Naive thymus-derived CD8-positive, alpha-beta T cell (primary cell): ENCODE measurements around the gene CTSF. TPM values are rescaled to one million over a fixed set of nuclear protein-coding genes. Genes with fewer than 3 reads are reported as not detected.

Experiments
- ATAC-seq, 2 donors: fragments of 150-1000 bp; cut with Tn5 transposase in 1 of 2; sonication (Bioruptor Pico), chemical (Tn5 transposase) in 1 of 2; 1 replicate in 1 of 2; 2 replicates in 1 of 2; pipeline ENCODE4 v1.10.0; 2021; ENCODE audit warnings: mild to moderate bottlenecking in 2 of 2, moderate library complexity in 2 of 2
- POLR2A ChIA-PET: fragments of 350-600 bp; sonication (Branson Sonifier 250); formaldehyde crosslinking; loops from one replicate; lab custom pipeline; 2021; ENCODE audit warnings: antibody characterized with exemption; lab: Charles Lee
- DNase-seq, 10 donors: peaks; one replicate each; pipeline versions ENCODE4 v3.0.0 to v3.0.0-alpha.2; 2020 to 2022
- H3K27ac Mint-ChIP-seq, 10 donors: one replicate each; pipeline ENCODE4 v1.8.0; 2020 to 2022; ENCODE audit warnings: mild to moderate bottlenecking in 10 of 10, mixed read lengths in 10 of 10, moderate library complexity in 4 of 10, inconsistent platforms in 1 of 10
- H3K27me3 Mint-ChIP-seq, 5 donors: one replicate each; pipeline ENCODE4 v1.8.0; 2021 to 2022; ENCODE audit warnings: mixed read lengths in 5 of 5
- H3K36me3 Mint-ChIP-seq, 3 donors: one replicate each; pipeline ENCODE4 v1.8.0; 2020 to 2022; ENCODE audit warnings: mixed read lengths in 3 of 3, mild to moderate bottlenecking in 2 of 3, inconsistent platforms in 1 of 3
- H3K4me1 Mint-ChIP-seq, 4 donors: one replicate each; pipeline ENCODE4 v1.8.0; 2021 to 2022; ENCODE audit warnings: mixed read lengths in 4 of 4
- H3K4me3 Mint-ChIP-seq, 10 donors: one replicate each; pipeline ENCODE4 v1.8.0; 2020 to 2022; ENCODE audit warnings: mild to moderate bottlenecking in 10 of 10, mixed read lengths in 10 of 10, moderate library complexity in 6 of 10, inconsistent platforms in 1 of 10
- H3K9me3 Mint-ChIP-seq, 9 donors: one replicate each; pipeline ENCODE4 v1.8.0; 2020 to 2022; ENCODE audit warnings: mixed read lengths in 9 of 9, mild to moderate bottlenecking in 3 of 9, inconsistent platforms in 1 of 9, moderate library complexity in 1 of 9
- polyA plus RNA-seq, 3 donors: library from polyadenylated mRNA; unstranded; fragments of 300-500 nt; fragmentation: Illumina TruSeq; gene quantifications; one replicate each; pipeline ENCODE4 v1.2.3, GENCODE V29; 2021
- total RNA-seq, 8 experiments: library from RNA in 2 of 8; stranded (reverse) in 2 of 8; gene quantifications; one replicate each; pipeline ENCODE4 v1.2.3 and lab custom pipeline; 2021 to 2026

Gene CTSF
- total and polyA plus RNA-seq, 5 experiments from 2014 or later = 25.1 to 58.4 (median 40.9) TPM

DNA sequence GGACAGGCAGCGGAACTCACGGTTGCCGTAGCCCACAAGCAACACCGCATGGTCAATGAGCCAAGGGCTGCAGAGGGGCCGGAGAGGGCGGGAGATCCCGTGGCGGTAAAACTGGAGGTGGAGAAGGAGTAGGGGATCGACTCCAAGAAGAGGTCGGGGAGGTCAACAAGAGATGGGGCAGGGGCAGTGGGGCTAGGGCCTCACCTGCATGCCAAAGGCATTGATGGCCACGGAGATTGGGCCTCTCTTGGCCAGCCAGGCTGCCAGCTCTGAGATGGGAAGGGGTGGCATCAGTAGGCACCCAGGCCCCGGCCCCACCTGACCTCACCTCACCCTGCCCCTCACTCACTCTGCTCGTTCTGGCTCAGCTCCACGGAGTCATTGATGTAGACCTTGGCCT is 3.9 kb downstream of the CTSF start:
- H3K36me3 Mint-ChIP-seq = peaks cover 0 to 2% (median 0%) of the 10 kb centered on the region in 3 donors
- DNase-seq (no peak), ATAC-seq (no peak)
- H3K9me3 Mint-ChIP-seq = no peaks in the 10 kb centered on the region
- POLR2A ChIA-PET = interaction anchor here (2.7 kb wide), 1 partner anchor 18 kb away, joined by 10 read pairs; the partner anchor contains the start of genes ACTN3 and ZDHHC24
- no peak overlapping the region for H3K4me3 Mint-ChIP-seq
- H3K27ac Mint-ChIP-seq = peak overlapping the region in 2 of 10 donors; percentile 32 to 84
- no peaks in the 10 kb centered on the region for H3K27me3 Mint-ChIP-seq
- H3K4me1 Mint-ChIP-seq = peaks cover 0 to 18% (median 10%) of the 10 kb centered on the region in 4 donors

DNA sequence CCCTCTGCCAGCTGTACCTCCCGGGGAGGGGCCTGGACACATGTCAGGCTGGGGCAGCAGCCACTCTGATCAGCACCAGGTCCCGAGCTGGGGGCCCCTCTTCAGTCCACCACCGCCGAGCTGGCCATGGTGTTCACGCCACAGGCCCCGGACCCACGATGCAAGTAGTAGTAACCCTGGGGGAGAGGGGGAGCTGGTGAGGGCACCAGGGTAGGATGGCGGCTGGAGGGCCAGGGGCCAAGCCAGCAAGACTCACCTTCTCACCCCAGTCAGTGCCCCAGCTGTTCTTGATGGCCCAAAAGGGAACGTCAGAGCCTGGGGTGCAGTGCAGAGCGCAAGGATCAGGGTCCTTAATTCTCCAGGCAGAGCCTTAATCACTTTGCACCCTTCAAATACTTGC is 4.6 kb downstream of the CTSF start:
- no peak overlapping the region for H3K4me3 Mint-ChIP-seq
- ATAC-seq (no peak), DNase-seq (no peak)
- H3K36me3 Mint-ChIP-seq = peaks cover 0 to 2% (median 0%) of the 10 kb centered on the region in 3 donors
- peaks cover 0 to 20% (median 10%) of the 10 kb centered on the region in 4 donors for H3K4me1 Mint-ChIP-seq
- H3K9me3 Mint-ChIP-seq = no peaks in the 10 kb centered on the region
- H3K27me3 Mint-ChIP-seq = peaks cover 0 to 2% (median 0%) of the 10 kb centered on the region in 5 donors
- H3K27ac Mint-ChIP-seq = peak overlapping the region in 1 of 10 donors; percentile 29
- POLR2A ChIA-PET = interaction anchor here (2.7 kb wide), 1 partner anchor 17 kb away, joined by 10 read pairs; the partner anchor contains the start of genes ACTN3 and ZDHHC24

GRCh38 chr11:66562907-66563583 is 5.4 kb downstream of the CTSF start:
- Mint-ChIP-seq H3K4me1 (peaks cover 0 to 19% (median 7%) of the 10 kb centered on the region in 4 donors), H3K9me3 (no peaks in the 10 kb centered on the region), H3K27ac (no peak overlapping the region), H3K36me3 (peaks cover 0 to 2% (median 0%) of the 10 kb centered on the region in 3 donors), H3K27me3 (peaks cover 0 to 9% (median 1%) of the 10 kb centered on the region in 5 donors), H3K4me3 (no peak overlapping the region)
- DNase-seq (no peak), ATAC-seq (no peak)
- POLR2A ChIA-PET = interaction anchor here (2.7 kb wide), 1 partner anchor 17 kb away, joined by 10 read pairs; the partner anchor contains the start of genes ACTN3 and ZDHHC24

GRCh38 chr11:66562275-66562674 is 6.1 kb downstream of the CTSF start:
- POLR2A ChIA-PET = interaction anchor here (2.7 kb wide), 1 partner anchor 16 kb away, joined by 10 read pairs; the partner anchor contains the start of genes ACTN3 and ZDHHC24
- Mint-ChIP-seq H3K36me3 (peaks cover 0 to 2% (median under 1%) of the 10 kb centered on the region in 3 donors), H3K9me3 (no peaks in the 10 kb centered on the region), H3K27ac (no peak overlapping the region), H3K4me1 (peaks cover 0 to 12% (median 6%) of the 10 kb centered on the region in 4 donors), H3K27me3 (peaks cover 0 to 13% (median 5%) of the 10 kb centered on the region in 5 donors), H3K4me3 (no peak overlapping the region)
- DNase-seq = no peak
- ATAC-seq = no peak

GRCh38 chr11:66561975-66562248 is 6.5 kb downstream of the CTSF start:
- POLR2A ChIA-PET = interaction anchor here (0.6 kb wide), 1 partner anchor 16 kb away, joined by 3 read pairs; no protein-coding TSS in a partner anchor
- no peak overlapping the region for H3K4me3 Mint-ChIP-seq

GRCh38 chr11:66561178-66561974 is 7.0 kb downstream of the CTSF start:
- Mint-ChIP-seq H3K9me3 (no peaks in the 10 kb centered on the region), H3K27me3 (peaks cover 0 to 14% (median 7%) of the 10 kb centered on the region in 5 donors), H3K4me1 (peaks cover 0 to 10% (median 2%) of the 10 kb centered on the region in 4 donors), H3K4me3 (peak overlapping the region in 1 of 10 donors; percentile 28), H3K36me3 (peaks cover 0 to 2% (median 2%) of the 10 kb centered on the region in 3 donors), H3K27ac (no peak overlapping the region)
- POLR2A ChIA-PET = interaction anchor here (0.6 kb wide), 2 partner anchors 16 to 102 kb away, joined by 3 to 5 read pairs; no protein-coding TSS in a partner anchor
- no peak for ATAC-seq
- DNase-seq = no peak

More at GRCh38 chr11:66561975-66562248, 6.5 kb downstream of the CTSF start:
- ATAC-seq = no peak
- H3K27ac Mint-ChIP-seq = no peak overlapping the region
- no peaks in the 10 kb centered on the region for H3K9me3 Mint-ChIP-seq
- no peak for DNase-seq
- peaks cover 0 to 2% (median 2%) of the 10 kb centered on the region in 3 donors for H3K36me3 Mint-ChIP-seq
- H3K27me3 Mint-ChIP-seq = peaks cover 0 to 14% (median 6%) of the 10 kb centered on the region in 5 donors
- peaks cover 0 to 10% (median 3%) of the 10 kb centered on the region in 4 donors for H3K4me1 Mint-ChIP-seq

- Mint-ChIP-seq H3K27ac (no peak overlapping the region), H3K27me3 (peaks cover 0 to 21% (median 8%) of the 10 kb centered on the region in 5 donors), H3K36me3 (peaks cover 0 to 2% (median 2%) of the 10 kb centered on the region in 3 donors), H3K4me3 (peak overlapping the region in 1 of 10 donors; percentile 40), H3K9me3 (no peaks in the 10 kb centered on the region), H3K4me1 (peaks cover 0 to 10% (median 2%) of the 10 kb centered on the region in 4 donors)
- POLR2A ChIA-PET = interaction anchor here (0.6 to 1.8 kb wide), 7 partner anchors 8 to 833 kb away, joined by 3 to 6 read pairs (median 4); partner anchors contain the start of genes ACTN3, CTSF and ZDHHC24
- ATAC-seq (no peak), DNase-seq (no peak)
Observed at GRCh38 chr11:66559866-66560676, 8.3 kb downstream of the CTSF start.

GRCh38 chr11:66559142-66559865 is 9.1 kb downstream of the CTSF start:
- peaks cover 0 to 21% (median 8%) of the 10 kb centered on the region in 5 donors for H3K27me3 Mint-ChIP-seq
- H3K9me3 Mint-ChIP-seq = no peaks in the 10 kb centered on the region
- ATAC-seq (peak; percentile 82 to 93), DNase-seq (peak in 6 of 10 donors; percentile 18 to 49 (median 31))
- H3K27ac Mint-ChIP-seq = no peak overlapping the region
- POLR2A ChIA-PET = interaction anchor here (0.6 to 1.8 kb wide), 5 partner anchors 9 to 834 kb away, joined by 3 to 6 read pairs (median 4); partner anchors contain the start of genes ACTN3, CTSF and ZDHHC24
- H3K4me1 Mint-ChIP-seq = peaks cover 0 to 8% (median 2%) of the 10 kb centered on the region in 4 donors
- H3K36me3 Mint-ChIP-seq = peaks cover 0 to 2% (median under 1%) of the 10 kb centered on the region in 3 donors
- peak overlapping the region in 7 of 10 donors; percentile 2 to 54 (median 34) for H3K4me3 Mint-ChIP-seq

- Mint-ChIP-seq H3K27ac (no peak overlapping the region), H3K9me3 (no peaks in the 10 kb centered on the region), H3K36me3 (peaks cover 0 to 2% (median 0%) of the 10 kb centered on the region in 3 donors), H3K27me3 (peaks cover 0 to 21% (median 8%) of the 10 kb centered on the region in 5 donors), H3K4me1 (peaks cover 0 to 8% (median 2%) of the 10 kb centered on the region in 4 donors), H3K4me3 (peak overlapping the region in 1 of 10 donors; percentile 14)
- POLR2A ChIA-PET = interaction anchor here (1.2 kb wide), 1 partner anchor 12 kb away, joined by 4 read pairs; the partner anchor contains the start of gene ZDHHC24
- ATAC-seq (no peak), DNase-seq (no peak)
Observed at GRCh38 chr11:66557733-66558326, 10.6 kb downstream of the CTSF start.

DNA sequence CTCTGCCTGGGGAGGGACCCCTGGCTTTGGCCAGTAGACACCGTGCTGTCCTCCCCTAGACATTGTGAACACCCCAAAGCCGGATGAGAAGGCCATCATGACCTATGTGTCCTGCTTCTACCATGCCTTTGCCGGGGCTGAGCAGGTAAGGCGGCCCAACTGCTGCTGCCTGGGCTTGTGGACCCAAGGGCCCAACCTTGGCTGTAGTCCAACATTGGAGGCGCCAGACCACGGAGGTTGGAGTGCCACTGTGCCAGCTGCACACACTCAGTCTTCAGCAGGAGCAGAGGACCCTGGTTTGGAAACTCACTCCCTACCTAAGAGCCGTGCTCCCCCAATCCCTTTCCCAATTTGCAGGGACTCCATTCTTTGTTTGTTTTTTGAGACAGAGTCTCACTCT is 12.3 kb downstream of the CTSF start:
- no peaks in the 10 kb centered on the region for H3K9me3 Mint-ChIP-seq
- peaks cover 0 to 21% (median 8%) of the 10 kb centered on the region in 5 donors for H3K27me3 Mint-ChIP-seq
- H3K4me3 Mint-ChIP-seq = no peak overlapping the region
- H3K36me3 Mint-ChIP-seq = peaks cover 0 to 2% (median 0%) of the 10 kb centered on the region in 3 donors
- no peak for DNase-seq
- peaks cover 0 to 8% (median 2%) of the 10 kb centered on the region in 4 donors for H3K4me1 Mint-ChIP-seq
- ATAC-seq = no peak
- POLR2A ChIA-PET = no interaction called here
- H3K27ac Mint-ChIP-seq = peak overlapping the region in 1 of 10 donors; percentile 59
